CD4-positive, alpha-beta memory T cell (primary cell): Measurements from ENCODE around the gene NMRK2. TPM values are rescaled to one million over a fixed set of nuclear protein-coding genes. Genes with fewer than 3 reads are reported as not detected.

Experiments used
- CTCF ChIA-PET: fragments of 350-600 bp; sonication (Branson Sonifier 250); formaldehyde crosslinking; loops from one replicate; lab custom pipeline; 2021; ENCODE audit warnings: inconsistent platforms; ENCODE audit not compliant: partially characterized antibody; lab: Charles Lee
- POLR2A ChIA-PET: fragments of 350-600 bp; sonication (Branson Sonifier 250); formaldehyde crosslinking; loops from one replicate; lab custom pipeline; 2021; ENCODE audit not compliant: partially characterized antibody; lab: Charles Lee
- DNase-seq, 5 donors: peaks; one replicate each; pipeline versions ENCODE4 v3.0.0 to v3.0.0-alpha.2; 2020 to 2022; ENCODE audit warnings: mixed read lengths in 1 of 5
- H3K27ac ChIP-seq: one replicate; pipeline ENCODE4 v1.7.0; 2013; ENCODE audit warnings: low read depth, low read length
- H3K27me3 ChIP-seq: 2 replicates; pipeline ENCODE4 v1.7.0; 2013; ENCODE audit warnings: mild to moderate bottlenecking, low read length, moderate library complexity; ENCODE audit not compliant: insufficient read depth
- H3K36me3 ChIP-seq: 2 replicates; pipeline ENCODE4 v1.7.0; 2013; ENCODE audit warnings: mild to moderate bottlenecking, low read length, moderate library complexity; ENCODE audit not compliant: insufficient read depth
- H3K4me1 ChIP-seq: 2 replicates; pipeline ENCODE4 v1.7.0; 2013; ENCODE audit warnings: mild to moderate bottlenecking, low read length, moderate library complexity; ENCODE audit not compliant: insufficient read depth
- H3K4me3 ChIP-seq, 2 donors: one replicate each; pipeline ENCODE4 v1.7.0; 2013; ENCODE audit warnings: low read length in 2 of 2, mild to moderate bottlenecking in 1 of 2
- H3K9me3 ChIP-seq, 2 donors: one replicate each; pipeline ENCODE4 v1.7.0; 2013; ENCODE audit warnings: low read length in 2 of 2, control low read depth in 1 of 2; ENCODE audit not compliant: control insufficient read depth in 1 of 2
- H3K27ac Mint-ChIP-seq, 7 donors: one replicate each; pipeline ENCODE4 v1.8.0; 2020 to 2021; ENCODE audit warnings: mixed read lengths in 7 of 7, mild to moderate bottlenecking in 6 of 7, inconsistent platforms in 3 of 7, moderate library complexity in 3 of 7
- H3K27me3 Mint-ChIP-seq, 2 donors: one replicate each; pipeline ENCODE4 v1.8.0; 2020 to 2021; ENCODE audit warnings: mixed read lengths in 2 of 2
- H3K36me3 Mint-ChIP-seq, 2 donors: one replicate each; pipeline ENCODE4 v1.8.0; 2020 to 2021; ENCODE audit warnings: mixed read lengths in 2 of 2, inconsistent platforms in 1 of 2, mild to moderate bottlenecking in 1 of 2
- H3K4me1 Mint-ChIP-seq, 4 donors: one replicate each; pipeline ENCODE4 v1.8.0; 2020 to 2021; ENCODE audit warnings: mixed read lengths in 4 of 4, mild to moderate bottlenecking in 1 of 4
- H3K4me3 Mint-ChIP-seq, 8 donors: one replicate each; pipeline ENCODE4 v1.8.0; 2020 to 2021; ENCODE audit warnings: mixed read lengths in 8 of 8, mild to moderate bottlenecking in 7 of 8, moderate library complexity in 6 of 8, inconsistent platforms in 3 of 8
- H3K9me3 Mint-ChIP-seq, 8 donors: one replicate each; pipeline ENCODE4 v1.8.0; 2020 to 2021; ENCODE audit warnings: mixed read lengths in 8 of 8, mild to moderate bottlenecking in 5 of 8, inconsistent platforms in 3 of 8, moderate library complexity in 1 of 8
- intact Hi-C: fragments of 100-400 bp; cut with micrococcal nuclease; formaldehyde crosslinking; loops from one replicate; pipeline ENCODE4 v1.15.1; 2023
- microRNA-seq: library from miRNA; unstranded; fragments of <30 nt; microRNA quantifications from one replicate; pipeline ENCODE4 v1.2.0, GENCODE V29; 2021; ENCODE audit warnings: borderline replicate concordance, borderline number of aligned reads, borderline microRNAs expressed, mixed read lengths
- polyA plus RNA-seq, 2 donors: library from polyadenylated mRNA; unstranded; fragments of 300-500 nt; fragmentation: Illumina TruSeq; gene quantifications; one replicate each; pipeline ENCODE4 v1.2.3, GENCODE V29; 2021
- total RNA-seq, 2 experiments: library from RNA; stranded (reverse); gene quantifications; one replicate each; pipeline ENCODE4 v1.2.3, GENCODE V29; 2021

Gene NMRK2
- total and polyA plus RNA-seq, 4 experiments from 2014 or later, result not detected

GRCh38 chr19:3987619-3988371, 54.9 kb downstream of the NMRK2 start:
- ChIA-PET CTCF (interaction anchor here (0.6 to 2.6 kb wide), 30 partner anchors 9 to 311 kb away, joined by 3 to 31 read pairs (median 4); partner anchors contain the start of genes DAPK3, MRPL54 and PIAS4), POLR2A (interaction anchor here (0.5 to 1.7 kb wide), 28 partner anchors 9 to 1370 kb away, joined by 3 to 23 read pairs (median 4); partner anchors contain the start of genes APBA3, DAPK3, MRPL54 and PIAS4)
- Mint-ChIP-seq H3K4me1 (peaks cover 22 to 54% (median 38%) of the 10 kb centered on the region in 4 donors), H3K36me3 (peaks cover 22 to 34% of the 10 kb centered on the region in 2 donors), H3K9me3 (peaks cover 0 to 6% (median 0%) of the 10 kb centered on the region in 8 donors), H3K27me3 (no peaks in the 10 kb centered on the region), H3K27ac (peak overlapping the region; percentile 59 to 95 (median 86)), H3K4me3 (peak overlapping the region; percentile 79 to 98 (median 90))
- peak overlapping the region in 1 of 2 donors; percentile 46 for H3K4me3 ChIP-seq
- no peaks in the 10 kb centered on the region for H3K27me3 ChIP-seq
- H3K27ac ChIP-seq, result peak overlapping the region; percentile 26
- peaks cover 17% of the 10 kb centered on the region for H3K36me3 ChIP-seq
- peak; percentile 88 to 90 (median 89) for DNase-seq
- intact Hi-C loops, result loop anchor here (2.0 kb wide), 1 partner anchor 127 kb away; no protein-coding TSS in a partner anchor
- peaks cover 46% of the 10 kb centered on the region for H3K4me1 ChIP-seq
- no peaks in the 10 kb centered on the region for H3K9me3 ChIP-seq

- Histone ChIP-seq H3K4me3 (no peak overlapping the region), H3K27me3 (no peaks in the 10 kb centered on the region), H3K9me3 (no peaks in the 10 kb centered on the region), H3K4me1 (peaks cover 26% of the 10 kb centered on the region), H3K27ac (no peak overlapping the region), H3K36me3 (no peaks in the 10 kb centered on the region)
- peak overlapping the region in 2 of 8 donors; percentile 38 to 48 for H3K4me3 Mint-ChIP-seq
- DNase-seq, result no peak
- peaks cover 9 to 27% (median 20%) of the 10 kb centered on the region in 4 donors for H3K4me1 Mint-ChIP-seq
- H3K36me3 Mint-ChIP-seq, result peaks cover 0 to 8% of the 10 kb centered on the region in 2 donors
- ChIA-PET CTCF (interaction anchor here (1.0 to 2.5 kb wide), 5 partner anchors 16 to 481 kb away, joined by 3 to 10 read pairs (median 4); no protein-coding TSS in a partner anchor), POLR2A (interaction anchor here (0.8 to 3.2 kb wide), 5 partner anchors 11 to 125 kb away, joined by 3 to 25 read pairs (median 4); partner anchors contain the start of gene PIAS4)
- H3K27me3 Mint-ChIP-seq, result no peaks in the 10 kb centered on the region
- intact Hi-C loops, result loop anchor here (1.0 kb wide), 2 partner anchors 17 to 192 kb away; partner anchors contain the start of genes ANKRD24, PIAS4 and SIRT6
- no peaks in the 10 kb centered on the region for H3K9me3 Mint-ChIP-seq
- H3K27ac Mint-ChIP-seq, result peak overlapping the region in 2 of 7 donors; percentile 82 to 83
These were observed 57.9 kb downstream of the NMRK2 start for GRCh38 chr19:3990815-3991117.

Small RNA genes within 50 kb of the gene (microRNA-seq; reads per million reads assigned to microRNA genes)
- not detected for gene MIR637

Other genes starting within 250 kb of the NMRK2 start
- 10 to 100 TPM; 28.2 to 29.7 TPM for gene PIP5K1C, start 232.6 kb upstream of the NMRK2 start, total RNA-seq
- gene PIP5K1C, start 232.6 kb upstream of the NMRK2 start, polyA plus RNA-seq, result 10 to 100 TPM in 1 of 2 donors, 1 to 10 TPM in 1; 1.7 to 19.3 TPM
- gene TJP3, start 224.7 kb upstream of the NMRK2 start, total RNA-seq, result 10 to 100 TPM; 20.2 to 21.1 TPM
- 10 to 100 TPM; 17.6 to 23.4 TPM for gene TJP3, start 224.7 kb upstream of the NMRK2 start, polyA plus RNA-seq
- 10 to 100 TPM; 83.4 to 86.3 TPM for gene APBA3, start 171.4 kb upstream of the NMRK2 start, total RNA-seq
- gene APBA3, start 171.4 kb upstream of the NMRK2 start, polyA plus RNA-seq, result 10 to 100 TPM; 33.1 to 37.0 TPM
- 10 to 100 TPM; 36.7 to 38.6 TPM for gene MRPL54, start 170.4 kb upstream of the NMRK2 start, total RNA-seq
- gene MRPL54, start 170.4 kb upstream of the NMRK2 start, polyA plus RNA-seq, result 100 to 1,000 TPM; 102 to 107 TPM
- not detected for gene RAX2, start 160.8 kb upstream of the NMRK2 start, total RNA-seq
- not detected for gene RAX2, start 160.8 kb upstream of the NMRK2 start, polyA plus RNA-seq
- 1 to 10 TPM; 7.2 to 9.6 TPM for gene MATK, start 146.7 kb upstream of the NMRK2 start, total RNA-seq
- 10 to 100 TPM; 19.4 to 27.7 TPM for gene MATK, start 146.7 kb upstream of the NMRK2 start, polyA plus RNA-seq
- gene ZFR2, start 64.0 kb upstream of the NMRK2 start, total RNA-seq, result 1 to 10 TPM; 1.2 to 3.1 TPM
- 1 to 10 TPM; 3.9 to 4.1 TPM for gene ZFR2, start 64.0 kb upstream of the NMRK2 start, polyA plus RNA-seq
- not detected for gene ATCAY, start 52.4 kb upstream of the NMRK2 start, total RNA-seq
- not detected for gene ATCAY, start 52.4 kb upstream of the NMRK2 start, polyA plus RNA-seq
- 10 to 100 TPM; 40.0 to 40.7 TPM for gene DAPK3, start 38.0 kb downstream of the NMRK2 start, total RNA-seq
- gene DAPK3, start 38.0 kb downstream of the NMRK2 start, polyA plus RNA-seq, result 10 to 100 TPM; 22.3 to 26.0 TPM
- gene EEF2, start 52.4 kb downstream of the NMRK2 start, total RNA-seq, result 1,000 to 10,000 TPM; 2,286 to 2,389 TPM
- gene EEF2, start 52.4 kb downstream of the NMRK2 start, polyA plus RNA-seq, result 100 to 1,000 TPM; 274 to 749 TPM
- gene PIAS4, start 74.7 kb downstream of the NMRK2 start, total RNA-seq, result 10 to 100 TPM; 38.6 to 42.6 TPM
- gene PIAS4, start 74.7 kb downstream of the NMRK2 start, polyA plus RNA-seq, result 1 to 10 TPM; 5.2 to 6.1 TPM
- gene ZBTB7A, start 133.8 kb downstream of the NMRK2 start, total RNA-seq, result 10 to 100 TPM; 57.0 to 57.7 TPM
- 10 to 100 TPM in 1 of 2 donors, 1 to 10 TPM in 1; 9.6 to 48.2 TPM for gene ZBTB7A, start 133.8 kb downstream of the NMRK2 start, polyA plus RNA-seq
- 100 to 1,000 TPM; 125 to 126 TPM for gene MAP2K2, start 191.1 kb downstream of the NMRK2 start, total RNA-seq
- gene MAP2K2, start 191.1 kb downstream of the NMRK2 start, polyA plus RNA-seq, result 100 to 1,000 TPM in 1 of 2 donors, 10 to 100 TPM in 1; 44.0 to 101 TPM
- not detected for gene CREB3L3, start 220.6 kb downstream of the NMRK2 start, total RNA-seq
- not detected for gene CREB3L3, start 220.6 kb downstream of the NMRK2 start, polyA plus RNA-seq
- 10 to 100 TPM; 26.8 to 27.0 TPM for gene SIRT6, start 249.5 kb downstream of the NMRK2 start, total RNA-seq
- gene SIRT6, start 249.5 kb downstream of the NMRK2 start, polyA plus RNA-seq, result 1 to 10 TPM in 1 of 2 donors, under 1 TPM in 1; 0.19 to 5.0 TPM
- 1 to 10 TPM; 1.9 to 2.9 TPM for gene ANKRD24, start 249.6 kb downstream of the NMRK2 start, total RNA-seq
- gene ANKRD24, start 249.6 kb downstream of the NMRK2 start, polyA plus RNA-seq, result under 1 TPM in 1 of 2 donors, not detected in 1; 0.20 TPM